ENCODE data around the gene BCAS4. TPM values are rescaled to one million over a fixed set of nuclear protein-coding genes. Genes with fewer than 3 reads are reported as not detected.

The BCAS4 gene
- total and polyA plus RNA-seq, 2 experiments from 2014 or later = 22.2 to 24.8 TPM

GRCh38 chr20:50813801-50814200, 18.9 kb downstream of the BCAS4 start (continued):
- no peak for TF ChIP-seq ETS1 (IDR thresholded peaks at IDR 0.05)
- TF ChIP-seq NANOG (IDR thresholded peaks at IDR 0.05; ENCODE audit: borderline replicate concordance) = no peak
- no peak for TF ChIP-seq EZH2phosphoT487 (IDR thresholded peaks at IDR 0.05; ENCODE audit: unreplicated experiment)
- TF ChIP-seq CREB1 (CRISPR knock-in tag; IDR thresholded peaks at IDR 0.05; ENCODE audit: low read depth) = no peak
- no peak for TF ChIP-seq STAT1 (IDR thresholded peaks at IDR 0.05; ENCODE audit: unreplicated experiment)
- no peak for TF ChIP-seq ZNF114 (CRISPR knock-in tag; IDR thresholded peaks at IDR 0.05)
- no peak for TF ChIP-seq REST (IDR thresholded peaks at IDR 0.05; ENCODE audit: unreplicated experiment)

GRCh38 chr20:50814438-50815161, 19.7 kb downstream of the BCAS4 start:
- Mint-ChIP-seq H3K9me3 (no peaks in the 10 kb centered on the region; the same call in 2 of the 3 replicates), H3K27ac (no peak overlapping the region), H3K4me1 (peaks cover 18% of the 10 kb centered on the region), H3K36me3 (ENCODE audit: low read depth) (peaks cover 3% of the 10 kb centered on the region), H3K27me3 (ENCODE audit: insufficient read depth, low read depth, poor library complexity) (peaks cover 3% of the 10 kb centered on the region), H3K4me3 (no peak overlapping the region)
- H3K27ac ChIP-seq (ENCODE audit: low read depth) = no peak overlapping the region
- H3K27me3 ChIP-seq (ENCODE audit: insufficient read depth) = no peaks in the 10 kb centered on the region
- ATAC-seq = no peak
- H2AFZ ChIP-seq = no peak overlapping the region
- 0 out of 2 replicates have a peak, but pooled peaks cover 6% of the 10 kb centered on the region for H3K4me1 ChIP-seq (ENCODE audit: insufficient read depth)
- peaks cover 13% of the 10 kb centered on the region; the same call in 1 of the 2 replicates for H3K79me2 ChIP-seq (replicated peaks; ENCODE audit: insufficient read depth)
- H4K20me1 ChIP-seq (replicated peaks; ENCODE audit: insufficient read depth) = no peaks in the 10 kb centered on the region; the same call in 1 of the 2 replicates
- H3K4me3 ChIP-seq = no peak overlapping the region
- no peak for TF ChIP-seq ETS1 (IDR thresholded peaks at IDR 0.05)
- no peak for TF ChIP-seq CREB1 (CRISPR knock-in tag; IDR thresholded peaks at IDR 0.05; ENCODE audit: low read depth)
- TF ChIP-seq STAT1 (IDR thresholded peaks at IDR 0.05; ENCODE audit: unreplicated experiment) = no peak
- no peak overlapping the region for H3K4me2 ChIP-seq
- no peaks in the 10 kb centered on the region for H3K36me3 ChIP-seq (ENCODE audit: insufficient read depth)
- no peaks in the 10 kb centered on the region for H3K9me2 ChIP-seq (ENCODE audit: insufficient read depth)
- no peak for DNase-seq (ENCODE audit: low spot score)
- H3F3A ChIP-seq (replicated peaks; ENCODE audit: low read depth) = no peaks in the 10 kb centered on the region

Measured in GM23338 (cell line).